Measurements from ENCODE around the gene MAP2K2.

MAP2K2 gene

GRCh38 chr19:4097501-4097900 is 26.4 kb downstream of the MAP2K2 start:
- DNase-seq = no peak

GRCh38 chr19:4096049-4096892 is 27.7 kb downstream of the MAP2K2 start:
- no peak for DNase-seq

- no peak for DNase-seq
These were observed 28.5 kb downstream of the MAP2K2 start for GRCh38 chr19:4095488-4095844.

GRCh38 chr19:4094761-4095487 is 29.0 kb downstream of the MAP2K2 start:
- no peak for DNase-seq

GRCh38 chr19:4094291-4094690 is 29.6 kb downstream of the MAP2K2 start:
- no peak for DNase-seq

- DNase-seq = no peak
These were observed 30.2 kb downstream of the MAP2K2 start for GRCh38 chr19:4093643-4094175.

GRCh38 chr19:4090356-4091220 is 33.3 kb downstream of the MAP2K2 start:
- DNase-seq = no peak

- no peak for DNase-seq
These were observed 34.0 kb downstream of the MAP2K2 start for GRCh38 chr19:4089946-4090345.

GRCh38 chr19:4089400-4089908 is 34.5 kb downstream of the MAP2K2 start:
- DNase-seq = no peak

- DNase-seq = no peak
These were observed 34.9 kb downstream of the MAP2K2 start for GRCh38 chr19:4088975-4089374.

- no peak for DNase-seq
These were observed 35.9 kb downstream of the MAP2K2 start for GRCh38 chr19:4087787-4088679.

- no peak for DNase-seq
These were observed 37.5 kb downstream of the MAP2K2 start for GRCh38 chr19:4086411-4086867.

GRCh38 chr19:4084547-4084877 is 39.4 kb downstream of the MAP2K2 start:
- no peak for DNase-seq

GRCh38 chr19:4083677-4084546 is 40.0 kb downstream of the MAP2K2 start:
- no peak for DNase-seq

- DNase-seq = no peak
These were observed 41.8 kb downstream of the MAP2K2 start for GRCh38 chr19:4082172-4082571.

GRCh38 chr19:4081441-4082129 is 42.3 kb downstream of the MAP2K2 start:
- no peak for DNase-seq

GRCh38 chr19:4080473-4080872 is 43.4 kb downstream of the MAP2K2 start:
- no peak for DNase-seq

- DNase-seq = no peak
These were observed 45.9 kb downstream of the MAP2K2 start for GRCh38 chr19:4077800-4078684.

GRCh38 chr19:4077007-4077374 is 46.9 kb downstream of the MAP2K2 start:
- DNase-seq = no peak

Data from NCI-H1694 (cell line).